Omental fat pad (tissue), 4 donors: ENCODE measurements around the gene BRME1. TPM values are rescaled to one million over a fixed set of nuclear protein-coding genes. Genes with fewer than 3 reads are reported as not detected.

ENCODE experiments used
- ATAC-seq: fragments of 150-250 bp; one replicate; pipeline ENCODE4 v1.9.1; 2016; ENCODE audit warnings: mild to moderate bottlenecking, moderate library complexity; ENCODE audit not compliant: low FRiP score
- DNase-seq: peaks from one replicate; pipeline ENCODE4 v3.0.0-alpha.2; 2019; ENCODE audit warnings: low spot score
- total RNA-seq, 4 donors: library from RNA; depleted of rRNA; stranded (reverse); fragments of >200 nt; gene quantifications; one replicate each; pipeline ENCODE4 v1.1.0, GENCODE V29; 2016
- TF ChIP-seq, protein P1 (sequence below), 3 donors: fragments of 450-650 bp; IDR thresholded peaks; one replicate each; pipeline ENCODE4 v1.5.1; 2016 to 2017; ENCODE audit warnings: antibody characterized with exemption in 3 of 3, mild to moderate bottlenecking in 3 of 3, moderate library complexity in 2 of 3

Gene BRME1
- total RNA-seq, 4 donors from 2014 or later: 0.46 to 0.95 TPM; not detected in 2

DNA sequence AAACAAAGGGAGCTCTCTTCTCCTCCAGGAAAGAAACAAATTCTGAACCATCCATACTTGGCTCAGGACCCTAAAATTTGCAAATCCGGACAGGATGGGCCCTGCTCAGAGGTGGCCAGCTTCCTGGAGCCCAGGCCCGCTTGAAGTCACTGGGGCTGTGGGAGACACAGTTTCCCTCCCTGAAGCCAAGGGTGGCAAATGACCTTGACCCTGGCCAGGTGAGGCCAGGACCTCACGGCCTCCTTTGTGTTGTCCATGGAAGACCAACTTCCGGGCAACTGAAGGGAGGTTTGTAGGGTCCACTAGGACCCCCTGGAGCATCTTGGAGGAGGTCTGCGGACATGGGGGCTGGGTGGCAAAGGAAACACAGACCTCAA, 23.5 kb downstream of the BRME1 start:
- DNase-seq: no peak
- TF ChIP-seq, protein P1, sequence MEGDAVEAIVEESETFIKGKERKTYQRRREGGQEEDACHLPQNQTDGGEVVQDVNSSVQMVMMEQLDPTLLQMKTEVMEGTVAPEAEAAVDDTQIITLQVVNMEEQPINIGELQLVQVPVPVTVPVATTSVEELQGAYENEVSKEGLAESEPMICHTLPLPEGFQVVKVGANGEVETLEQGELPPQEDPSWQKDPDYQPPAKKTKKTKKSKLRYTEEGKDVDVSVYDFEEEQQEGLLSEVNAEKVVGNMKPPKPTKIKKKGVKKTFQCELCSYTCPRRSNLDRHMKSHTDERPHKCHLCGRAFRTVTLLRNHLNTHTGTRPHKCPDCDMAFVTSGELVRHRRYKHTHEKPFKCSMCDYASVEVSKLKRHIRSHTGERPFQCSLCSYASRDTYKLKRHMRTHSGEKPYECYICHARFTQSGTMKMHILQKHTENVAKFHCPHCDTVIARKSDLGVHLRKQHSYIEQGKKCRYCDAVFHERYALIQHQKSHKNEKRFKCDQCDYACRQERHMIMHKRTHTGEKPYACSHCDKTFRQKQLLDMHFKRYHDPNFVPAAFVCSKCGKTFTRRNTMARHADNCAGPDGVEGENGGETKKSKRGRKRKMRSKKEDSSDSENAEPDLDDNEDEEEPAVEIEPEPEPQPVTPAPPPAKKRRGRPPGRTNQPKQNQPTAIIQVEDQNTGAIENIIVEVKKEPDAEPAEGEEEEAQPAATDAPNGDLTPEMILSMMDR (IDR thresholded peaks at IDR 0.05): no peak
- no peak for ATAC-seq

DNA sequence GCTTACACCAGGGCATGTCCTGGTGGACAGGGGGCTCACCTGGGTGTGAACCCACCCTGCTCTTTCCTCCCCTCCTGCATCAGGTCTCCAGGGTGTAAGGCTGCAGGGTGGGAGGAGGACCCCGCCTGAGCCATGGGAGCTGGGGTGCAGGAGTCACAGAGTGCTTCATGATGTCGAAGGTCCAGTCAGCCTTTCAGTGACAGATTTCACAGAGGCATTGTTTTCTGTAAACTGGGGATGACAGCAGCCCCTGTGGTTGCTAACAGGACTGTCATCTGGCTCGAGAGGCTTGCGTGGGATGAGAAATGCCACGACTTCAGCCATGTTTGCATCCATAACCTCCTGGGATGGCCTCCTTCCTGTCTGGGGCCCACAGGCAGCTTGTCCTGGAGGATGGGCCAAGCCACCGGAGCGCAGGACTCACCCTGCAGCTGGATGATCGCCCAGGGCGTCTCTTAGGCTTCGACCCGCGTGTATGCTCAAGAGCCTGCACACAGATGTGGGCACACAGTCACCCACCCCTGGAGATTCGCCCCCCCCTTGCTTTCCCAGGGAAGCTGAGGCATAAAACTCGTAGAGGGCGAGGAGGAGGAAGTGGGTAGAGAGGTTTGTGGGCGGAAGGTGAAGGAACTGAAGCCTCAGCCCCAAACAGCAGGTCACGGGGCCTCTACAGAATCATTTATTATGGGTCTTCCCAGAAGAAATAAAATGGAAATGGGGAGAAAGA, 24.1 kb downstream of the BRME1 start:
- DNase-seq (no peak), ATAC-seq (no peak)
- TF ChIP-seq, protein P1 (IDR thresholded peaks at IDR 0.05): no peak

DNA sequence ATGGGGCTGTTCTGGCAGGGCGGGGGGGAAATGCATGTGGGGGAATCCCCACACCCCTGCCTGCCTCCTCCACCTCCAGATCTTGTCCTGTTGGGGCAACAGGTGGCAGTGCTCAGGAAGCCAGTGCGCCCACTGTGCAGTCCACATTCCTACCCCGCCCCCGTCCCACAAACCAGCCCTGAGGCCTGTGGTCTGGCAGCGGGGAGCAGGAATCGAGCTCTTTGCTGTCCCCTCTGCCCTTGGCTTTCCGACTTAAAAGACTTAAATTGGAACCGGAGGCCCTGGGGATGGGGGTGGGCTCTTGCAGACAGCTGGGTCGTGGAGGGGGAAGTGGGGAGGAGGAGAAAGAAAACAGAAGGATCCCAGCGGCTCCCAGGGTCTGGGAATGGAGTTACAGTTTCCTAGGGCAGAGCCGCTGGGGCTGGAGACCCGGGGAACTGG, 24.6 kb downstream of the BRME1 start:
- DNase-seq (no peak), ATAC-seq (no peak)
- TF ChIP-seq, protein P1 (IDR thresholded peaks at IDR 0.05): no peak

DNA sequence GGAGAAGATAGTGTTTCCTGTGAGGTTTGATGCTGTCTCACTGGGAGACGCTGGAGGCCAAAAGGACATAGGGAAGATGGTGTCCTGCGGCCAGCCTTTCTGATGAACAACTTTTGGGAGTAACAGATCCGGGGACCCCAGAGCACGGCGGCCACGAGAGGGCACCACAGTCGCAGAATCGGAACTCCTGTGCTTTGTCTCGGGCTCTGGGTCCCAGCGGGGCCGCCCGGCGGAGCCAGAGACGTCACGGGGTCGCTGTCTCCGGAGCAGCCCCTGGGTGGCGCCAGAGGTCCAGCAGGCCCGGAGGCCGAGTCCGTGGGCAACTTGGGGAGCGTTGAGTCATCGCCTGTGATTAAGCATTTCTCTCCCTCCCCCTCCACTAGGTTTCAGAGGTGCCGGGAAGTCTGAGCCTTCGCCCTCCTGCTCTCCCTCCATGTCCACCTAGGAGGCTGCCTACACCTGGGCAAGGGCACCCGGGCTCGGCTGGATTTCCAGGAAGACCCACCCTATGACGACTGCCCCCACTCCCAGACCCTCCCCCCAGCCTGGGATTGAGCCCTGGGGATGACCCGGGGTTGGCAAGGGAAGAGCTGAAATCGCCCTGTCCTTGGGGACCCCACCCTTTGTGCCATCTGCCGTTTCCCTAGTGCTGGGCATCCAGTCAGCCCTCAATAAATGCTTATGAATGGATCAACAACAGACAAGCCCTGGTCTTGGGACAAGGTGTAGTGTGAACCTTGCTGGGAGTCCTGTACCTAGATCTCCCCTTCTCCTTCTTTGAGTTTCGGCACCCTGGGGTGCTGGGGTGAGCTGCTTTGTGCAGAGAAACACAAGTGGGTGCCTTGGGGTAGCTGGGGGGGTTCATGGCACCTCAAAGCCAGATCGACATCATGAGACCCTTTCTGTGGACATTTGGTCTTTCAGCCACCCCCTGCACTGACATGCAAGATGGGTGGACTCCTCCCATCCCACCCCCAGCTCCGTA, 25.6 kb downstream of the BRME1 start:
- TF ChIP-seq, protein P1 (IDR thresholded peaks at IDR 0.05): peak in 2 of 3 donors; percentile 98
- peak; percentile 97 for ATAC-seq

DNA sequence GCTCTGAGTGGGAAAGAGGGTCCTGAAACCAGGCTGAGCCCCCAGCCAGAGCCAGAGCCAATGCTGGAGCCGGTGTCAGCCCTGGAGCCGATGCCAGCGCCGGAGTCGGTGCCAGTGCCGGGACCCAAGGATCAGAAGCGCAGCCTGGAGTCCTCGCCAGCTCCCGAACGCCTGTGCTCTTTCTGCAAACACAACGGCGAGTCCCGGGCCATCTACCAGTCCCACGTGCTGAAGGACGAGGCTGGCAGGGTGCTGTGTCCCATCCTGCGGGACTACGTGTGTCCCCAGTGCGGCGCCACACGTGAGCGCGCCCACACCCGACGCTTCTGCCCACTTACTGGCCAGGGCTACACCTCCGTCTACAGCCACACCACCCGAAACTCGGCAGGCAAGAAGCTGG, 28.6 kb downstream of the BRME1 start:
- no peak for ATAC-seq
- DNase-seq: no peak
- TF ChIP-seq, protein P1 (IDR thresholded peaks at IDR 0.05): no peak

More for the DNA sequence above, 25.6 kb downstream of the BRME1 start:
- DNase-seq: peak; percentile 97

DNA sequence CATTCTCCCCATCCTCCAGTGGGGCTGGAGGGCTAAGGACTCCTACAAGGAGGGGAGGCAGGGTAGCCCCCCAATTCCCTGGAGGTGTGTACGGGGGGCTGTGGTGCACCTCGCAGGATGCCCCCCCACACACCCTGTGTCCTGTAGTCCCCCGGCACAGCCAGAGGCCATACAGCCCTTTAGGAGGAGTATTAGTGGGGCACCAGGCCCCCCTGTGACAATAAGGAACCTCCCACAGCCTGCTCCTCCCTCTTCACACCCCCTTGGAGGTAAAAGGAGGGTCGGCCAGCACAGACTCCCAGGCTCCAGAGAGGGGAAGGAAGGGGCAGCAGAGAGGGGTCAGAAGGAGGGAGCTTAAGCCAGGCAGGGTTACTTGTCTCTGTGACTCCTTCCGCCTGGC, 29.1 kb downstream of the BRME1 start, which contains the start of gene NANOS3:
Gene NANOS3 (plus strand): TSS at position 301 of the 400 bp plus-strand sequence. CDS start 115 bp downstream, outside the sequence.
- ATAC-seq: no peak
- TF ChIP-seq, protein P1 (IDR thresholded peaks at IDR 0.05): no peak
- no peak for DNase-seq
